ENCODE results near the gene YWHAG. TPM values are rescaled to one million over a fixed set of nuclear protein-coding genes. Genes with fewer than 3 reads are reported as not detected.
A peak's percentile ranks its signal among the peaks of the same experiment; 100 is the strongest.

Gene YWHAG
- total RNA-seq, 1 donor from 2014 or later: 190 TPM

- Histone ChIP-seq H3K4me2 (peak overlapping the region; percentile 9), H4K20me1 (ENCODE audit: low read depth) (peaks cover 84% of the 10 kb centered on the region), H3K9ac (no peak overlapping the region), H3K9me3 (ENCODE audit: low read depth) (no peaks in the 10 kb centered on the region), H2AFZ (replicated peaks) (no peak overlapping the region), H3F3A (ENCODE audit: low read depth) (peaks cover 19% of the 10 kb centered on the region), H3K27ac (no peak overlapping the region), H3K79me2 (ENCODE audit: low read depth) (peaks cover 92% of the 10 kb centered on the region), H3K36me3 (peaks cover 35% of the 10 kb centered on the region), H3K4me3 (peak overlapping the region; percentile 97), H3K27me3 (no peaks in the 10 kb centered on the region), H3K4me1 (peaks cover 26% of the 10 kb centered on the region)
- peak overlapping the region; percentile 18 for H3K4me3 Mint-ChIP-seq
- no peaks in the 10 kb centered on the region for H3K27me3 Mint-ChIP-seq (ENCODE audit: insufficient read depth, low read depth)
- DNase-seq (ENCODE audit: low spot score): no peak
- H3K36me3 Mint-ChIP-seq: peaks cover 57% of the 10 kb centered on the region
- TF ChIP-seq EZH2phosphoT487 (IDR thresholded peaks at IDR 0.05) (no peak), EZH2 (IDR thresholded peaks at IDR 0.05) (no peak), CTCF (IDR thresholded peaks at IDR 0.05) (no peak)
- H3K4me1 Mint-ChIP-seq: peaks cover 14% of the 10 kb centered on the region
- H3K27ac Mint-ChIP-seq: no peak overlapping the region
- peaks cover 38% of the 10 kb centered on the region for H3K9me3 Mint-ChIP-seq
Measured at GRCh38 chr7:76354516-76354915, 4.3 kb downstream of the YWHAG start.

- H4K20me1 ChIP-seq (ENCODE audit: low read depth): peaks cover 91% of the 10 kb centered on the region
- no peak overlapping the region for H3K27ac Mint-ChIP-seq
- peaks cover 37% of the 10 kb centered on the region for H3K36me3 ChIP-seq
- peaks cover 100% of the 10 kb centered on the region for H3K79me2 ChIP-seq (ENCODE audit: low read depth)
- H3F3A ChIP-seq (ENCODE audit: low read depth): peaks cover 21% of the 10 kb centered on the region
- H3K4me3 ChIP-seq: no peak overlapping the region
- no peak for DNase-seq (ENCODE audit: low spot score)
- H3K9me3 ChIP-seq (ENCODE audit: low read depth): no peaks in the 10 kb centered on the region
- peaks cover 61% of the 10 kb centered on the region for H3K36me3 Mint-ChIP-seq
- H3K4me1 ChIP-seq: peaks cover 26% of the 10 kb centered on the region
- no peak for TF ChIP-seq EZH2 (IDR thresholded peaks at IDR 0.05)
- TF ChIP-seq CTCF (IDR thresholded peaks at IDR 0.05): no peak
- no peak for TF ChIP-seq EZH2phosphoT487 (IDR thresholded peaks at IDR 0.05)
- peaks cover 39% of the 10 kb centered on the region for H3K9me3 Mint-ChIP-seq
- H2AFZ ChIP-seq (replicated peaks): no peak overlapping the region
- peaks cover 14% of the 10 kb centered on the region for H3K4me1 Mint-ChIP-seq
- H3K9ac ChIP-seq: no peak overlapping the region
- no peaks in the 10 kb centered on the region for H3K27me3 ChIP-seq
- H3K27me3 Mint-ChIP-seq (ENCODE audit: insufficient read depth, low read depth): no peaks in the 10 kb centered on the region
- no peak overlapping the region for H3K4me3 Mint-ChIP-seq
- H3K4me2 ChIP-seq: no peak overlapping the region
- no peak overlapping the region for H3K27ac ChIP-seq
Measured at GRCh38 chr7:76353744-76354143, 5.0 kb downstream of the YWHAG start.

GRCh38 chr7:76352193-76352592, 6.6 kb downstream of the YWHAG start:
- H3K4me2 ChIP-seq: no peak overlapping the region

More at GRCh38 chr7:76352193-76352592, 6.6 kb downstream of the YWHAG start:
- Histone ChIP-seq H3K4me3 (no peak overlapping the region), H3K9ac (no peak overlapping the region), H3F3A (ENCODE audit: low read depth) (peaks cover 21% of the 10 kb centered on the region), H3K9me3 (ENCODE audit: low read depth) (no peaks in the 10 kb centered on the region), H2AFZ (replicated peaks) (no peak overlapping the region), H3K36me3 (peaks cover 37% of the 10 kb centered on the region), H3K4me1 (peaks cover 26% of the 10 kb centered on the region), H4K20me1 (ENCODE audit: low read depth) (peaks cover 96% of the 10 kb centered on the region), H3K79me2 (ENCODE audit: low read depth) (peaks cover 100% of the 10 kb centered on the region), H3K27ac (no peak overlapping the region), H3K27me3 (no peaks in the 10 kb centered on the region)
- no peak for TF ChIP-seq EZH2phosphoT487 (IDR thresholded peaks at IDR 0.05)
- no peak for TF ChIP-seq EZH2 (IDR thresholded peaks at IDR 0.05)
- no peak for TF ChIP-seq CTCF (IDR thresholded peaks at IDR 0.05)
- Mint-ChIP-seq H3K9me3 (peaks cover 39% of the 10 kb centered on the region), H3K4me1 (peaks cover 12% of the 10 kb centered on the region), H3K27ac (no peak overlapping the region), H3K4me3 (no peak overlapping the region), H3K27me3 (ENCODE audit: insufficient read depth, low read depth) (no peaks in the 10 kb centered on the region), H3K36me3 (peaks cover 68% of the 10 kb centered on the region)
- no peak for DNase-seq (ENCODE audit: low spot score)

Measured in neural progenitor cell (in vitro differentiated cells).